Parathyroid adenoma (tissue), 2 donors: ENCODE data around the gene ANKRD23.

Experiments used
- H2AFZ ChIP-seq: fragments of 300-600 bp; sonication (generic); one replicate; pipeline ENCODE4 v1.7.0; 2017; ENCODE audit warnings: antibody characterized with exemption, mild to moderate bottlenecking
- H3K27ac ChIP-seq: fragments of 300-600 bp; sonication (generic); one replicate; pipeline ENCODE4 v1.7.0; 2017
- H3K27me3 ChIP-seq: fragments of 300-600 bp; sonication (generic); one replicate; pipeline ENCODE4 v1.7.0; 2017; ENCODE audit warnings: low read length; ENCODE audit not compliant: control insufficient read depth, insufficient read depth
- H3K36me3 ChIP-seq: fragments of 300-600 bp; sonication (generic); one replicate; pipeline ENCODE4 v1.7.0; 2017; ENCODE audit warnings: low read length; ENCODE audit not compliant: control insufficient read depth, insufficient read depth
- H3K4me1 ChIP-seq: fragments of 300-600 bp; sonication (generic); one replicate; pipeline ENCODE4 v1.7.0; 2017; ENCODE audit warnings: control low read depth
- H3K4me2 ChIP-seq: fragments of 300-600 bp; sonication (generic); one replicate; pipeline ENCODE4 v1.7.0; 2017; ENCODE audit warnings: low read length
- H3K4me3 ChIP-seq: fragments of 300-600 bp; sonication (generic); one replicate; pipeline ENCODE4 v1.7.0; 2017; ENCODE audit warnings: low read depth, low read length
- H3K79me2 ChIP-seq: fragments of 300-600 bp; sonication (generic); one replicate; pipeline ENCODE4 v1.7.0; 2017; ENCODE audit warnings: control low read depth
- H3K9ac ChIP-seq: fragments of 300-600 bp; sonication (generic); one replicate; pipeline ENCODE4 v1.7.0; 2017; ENCODE audit warnings: mild to moderate bottlenecking
- H3K9me3 ChIP-seq: fragments of 300-600 bp; sonication (generic); one replicate; pipeline ENCODE4 v1.7.0; 2017; ENCODE audit warnings: low read length; ENCODE audit not compliant: control insufficient read depth
- CTCF ChIP-seq: fragments of 300-600 bp; sonication (generic); IDR thresholded peaks from one replicate; pipeline ENCODE4 v1.7.0; 2017; ENCODE audit warnings: antibody characterized with exemption, mild to moderate bottlenecking
- donor health status: primary hyperparathyroidism.

ANKRD23 gene

DNA sequence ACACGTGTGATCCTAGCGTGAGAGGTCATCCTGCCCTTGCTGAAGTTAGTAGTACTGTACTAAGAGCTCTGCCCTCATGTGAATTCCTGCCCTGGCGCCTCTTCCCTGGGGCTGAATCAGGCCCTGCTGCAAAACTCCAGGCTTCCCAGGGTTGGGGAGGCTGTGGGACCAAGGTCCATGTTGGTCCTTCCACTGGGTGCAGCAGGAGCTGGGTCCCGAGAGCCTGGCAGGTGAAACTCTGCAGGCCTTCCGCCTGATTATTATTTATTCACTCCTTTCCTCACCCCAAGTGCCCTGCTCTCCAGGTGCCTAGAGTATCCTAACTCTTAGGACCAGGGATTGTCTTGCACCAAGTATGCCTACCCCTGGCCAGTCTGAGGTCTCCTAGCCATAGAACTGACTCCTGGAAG lies 33.0 kb downstream of the ANKRD23 start:
- Histone ChIP-seq H2AFZ (no peak overlapping the region), H3K4me3 (no peak overlapping the region), H3K9ac (no peak overlapping the region), H3K27ac (no peak overlapping the region), H3K9me3 (no peaks in the 10 kb centered on the region), H3K79me2 (no peaks in the 10 kb centered on the region), H3K4me1 (peaks cover 3% of the 10 kb centered on the region), H3K4me2 (no peak overlapping the region), H3K27me3 (no peaks in the 10 kb centered on the region), H3K36me3 (no peaks in the 10 kb centered on the region)
- no peak for TF ChIP-seq CTCF

DNA sequence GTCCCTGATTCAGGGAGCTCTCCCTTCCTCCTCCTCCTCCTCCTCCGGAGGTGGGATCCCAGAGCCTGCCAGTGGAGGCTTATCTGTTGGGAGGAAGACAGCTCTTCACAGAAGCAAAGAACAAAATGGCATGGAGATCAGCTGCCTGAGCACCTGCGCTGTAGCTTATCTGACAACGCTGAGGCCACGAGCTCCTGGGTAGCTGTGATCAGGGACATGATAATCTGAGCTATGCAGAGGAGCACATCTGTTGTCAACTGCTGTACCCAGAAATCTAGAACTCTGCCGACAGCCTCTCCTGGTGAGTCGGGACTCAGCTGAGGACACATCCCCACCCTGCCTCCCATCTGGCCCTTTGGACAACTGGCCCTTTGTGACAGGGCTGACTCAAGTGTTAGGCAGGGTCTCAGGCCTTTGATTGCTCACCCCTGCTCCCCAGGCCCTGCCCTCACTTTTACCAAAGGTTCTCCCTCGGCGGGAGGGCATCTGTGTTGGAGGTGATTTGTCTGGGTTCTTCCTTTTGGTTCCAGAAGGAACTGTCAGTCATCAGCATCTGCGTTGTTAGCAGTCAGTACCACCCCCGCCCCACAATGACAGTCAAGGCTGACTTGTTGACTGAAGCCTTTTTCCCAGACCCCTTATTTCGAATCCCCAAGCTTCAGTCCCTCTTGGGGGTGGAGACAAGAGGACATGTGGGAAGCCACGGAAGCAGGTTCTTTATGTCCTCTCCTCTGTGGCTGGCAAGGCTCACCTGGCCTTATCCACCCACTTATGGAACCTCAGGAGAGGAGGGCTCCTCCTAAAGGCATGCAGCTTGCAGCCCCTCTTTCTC lies 33.7 kb downstream of the ANKRD23 start:
- Histone ChIP-seq H2AFZ (no peak overlapping the region), H3K79me2 (no peaks in the 10 kb centered on the region), H3K27ac (no peak overlapping the region), H3K4me2 (no peak overlapping the region), H3K9me3 (no peaks in the 10 kb centered on the region), H3K4me3 (no peak overlapping the region), H3K9ac (no peak overlapping the region), H3K27me3 (no peaks in the 10 kb centered on the region), H3K36me3 (no peaks in the 10 kb centered on the region), H3K4me1 (peaks cover 3% of the 10 kb centered on the region)
- TF ChIP-seq CTCF, result no peak

GRCh38 chr2:96809216-96809882 lies 34.5 kb downstream of the ANKRD23 start:
- Histone ChIP-seq H3K9ac (no peak overlapping the region), H3K36me3 (no peaks in the 10 kb centered on the region), H3K9me3 (no peaks in the 10 kb centered on the region), H3K79me2 (no peaks in the 10 kb centered on the region), H2AFZ (no peak overlapping the region), H3K4me1 (peaks cover 3% of the 10 kb centered on the region), H3K4me3 (no peak overlapping the region), H3K4me2 (no peak overlapping the region), H3K27me3 (no peaks in the 10 kb centered on the region), H3K27ac (no peak overlapping the region)
- no peak for TF ChIP-seq CTCF

- Histone ChIP-seq H3K4me1 (peaks cover 3% of the 10 kb centered on the region), H3K27ac (no peak overlapping the region), H2AFZ (no peak overlapping the region), H3K4me3 (no peak overlapping the region), H3K9ac (no peak overlapping the region), H3K79me2 (no peaks in the 10 kb centered on the region), H3K9me3 (no peaks in the 10 kb centered on the region), H3K36me3 (no peaks in the 10 kb centered on the region), H3K27me3 (no peaks in the 10 kb centered on the region), H3K4me2 (no peak overlapping the region)
- no peak for TF ChIP-seq CTCF
These were observed 35.5 kb downstream of the ANKRD23 start for GRCh38 chr2:96808176-96808837.
